Endothelial cell of umbilical vein (primary cell): ENCODE results near the gene SGCD.

Experiments
- CTCF ChIP-seq, 2 donors: IDR thresholded peaks; 1 replicate in 1 of 2; 2 replicates in 1 of 2; pipeline ENCODE4 v1.5.1; 2011; ENCODE audit warnings: low read length in 2 of 2, mild to moderate bottlenecking in 2 of 2, moderate library complexity in 2 of 2, control low read depth in 1 of 2, inconsistent platforms in 1 of 2, low read depth in 1 of 2; ENCODE audit not compliant: insufficient read depth in 1 of 2; ENCODE audit errors: extremely low read depth in 1 of 2
- EZH2 ChIP-seq: IDR thresholded peaks from 2 replicates; pipeline ENCODE4 v1.6.1; 2012; ENCODE audit warnings: borderline replicate concordance, low read depth, mild to moderate bottlenecking, moderate library complexity, low read length, inconsistent platforms; ENCODE audit not compliant: severe bottlenecking
- MAX ChIP-seq: IDR thresholded peaks from 2 replicates; pipeline ENCODE4 v1.6.1; 2011; ENCODE audit not compliant: insufficient read depth, insufficient read length
- MYC ChIP-seq: IDR thresholded peaks from one replicate; pipeline ENCODE4 v1.6.1; 2011; ENCODE audit warnings: mild to moderate bottlenecking, low read depth, low read length
- POLR2A ChIP-seq: IDR thresholded peaks from 2 replicates; pipeline ENCODE4 v1.6.1; 2012; ENCODE audit warnings: low read depth, mild to moderate bottlenecking, control low read depth, low read length
- POLR2AphosphoS5 ChIP-seq: IDR thresholded peaks from 2 replicates; pipeline ENCODE4 v1.6.1; 2012; ENCODE audit warnings: low read depth, mild to moderate bottlenecking, control low read depth, low read length, moderate library complexity; ENCODE audit not compliant: insufficient read depth

- TF ChIP-seq EZH2, result no peak
- no peak for TF ChIP-seq CTCF (IDR thresholded peaks at IDR 0.05; ENCODE audit: extremely low read depth in 1 of 2, insufficient read depth in 1 of 2, low read depth in 1 of 2, low read length in 2 of 2)
- TF ChIP-seq MYC, result no peak
- TF ChIP-seq MAX, result no peak
- no peak for TF ChIP-seq POLR2A
- TF ChIP-seq POLR2AphosphoS5, result no peak
Measured at GRCh38 chr5:156411185-156411613, 84.2 kb downstream of the SGCD start.
